HG03432 (cell line): Measurements from ENCODE around the gene CDH11.

ENCODE experiments used
- ATAC-seq: cut with Tn5 transposase; IDR thresholded peaks from one replicate; pipeline ENCODE4 v1.9.1; 2021; ENCODE audit warnings: mild to moderate bottlenecking, moderate library complexity; ENCODE audit not compliant: unreplicated experiment

Gene CDH11

DNA sequence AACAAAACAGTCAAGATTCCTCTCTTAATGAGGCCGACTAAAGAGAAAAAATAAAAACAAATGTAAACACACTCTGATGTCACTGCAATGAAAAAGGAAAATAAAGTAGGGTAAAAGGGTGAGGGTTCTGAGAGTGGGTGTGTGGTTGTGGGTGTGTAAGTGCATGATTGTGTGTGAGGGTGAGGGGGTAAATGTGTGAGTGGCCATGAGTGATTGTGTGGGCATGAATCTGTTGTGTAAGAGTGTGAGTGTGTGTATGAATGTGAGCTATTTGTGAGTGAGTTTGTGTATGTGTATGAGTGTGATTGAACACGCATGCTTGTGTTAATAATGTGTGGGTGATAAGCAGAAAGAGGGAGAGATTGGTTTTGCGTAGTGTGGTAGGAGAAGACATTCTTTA, 132.8 kb downstream of the CDH11 start:
- ATAC-seq: no peak

DNA sequence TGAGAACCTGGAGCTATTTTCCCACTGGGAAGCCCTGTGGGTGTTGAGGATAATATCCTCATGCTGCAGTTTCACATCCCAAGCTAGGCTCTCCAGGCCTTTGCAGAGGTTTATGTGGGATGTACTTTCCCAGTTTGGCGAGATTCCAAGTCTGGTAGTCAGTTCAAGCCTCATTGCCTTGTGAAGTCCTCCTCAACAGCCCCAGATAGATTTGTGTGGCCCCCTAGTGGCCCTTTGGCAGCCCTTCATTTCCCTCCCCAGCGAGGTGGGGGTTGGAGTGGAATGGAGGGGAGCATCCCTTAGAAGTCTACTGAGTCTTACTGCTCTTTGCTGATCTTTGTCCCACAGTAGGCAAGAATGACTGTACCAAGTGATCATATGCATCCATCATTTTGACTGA, 137.9 kb downstream of the CDH11 start:
- ATAC-seq: no peak

DNA sequence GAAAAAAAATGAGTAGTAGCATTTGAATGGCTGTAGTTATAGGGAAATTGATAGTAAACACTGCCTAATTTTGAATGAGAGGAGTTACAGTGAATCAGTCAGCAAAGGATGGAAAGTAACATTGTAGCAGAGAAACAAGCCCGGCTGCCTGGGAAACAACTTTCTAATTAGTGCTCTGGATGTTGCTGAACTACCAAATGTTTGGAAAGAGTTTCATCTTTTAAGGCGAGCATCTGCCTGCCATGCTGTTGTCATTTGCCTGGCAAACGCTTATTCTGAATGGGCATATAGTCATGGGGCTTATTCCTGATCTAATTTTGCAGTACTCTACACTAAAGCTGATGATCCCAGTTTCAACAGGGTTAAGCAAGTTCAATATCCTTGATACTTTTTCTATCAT, 138.6 kb downstream of the CDH11 start:
- no peak for ATAC-seq

DNA sequence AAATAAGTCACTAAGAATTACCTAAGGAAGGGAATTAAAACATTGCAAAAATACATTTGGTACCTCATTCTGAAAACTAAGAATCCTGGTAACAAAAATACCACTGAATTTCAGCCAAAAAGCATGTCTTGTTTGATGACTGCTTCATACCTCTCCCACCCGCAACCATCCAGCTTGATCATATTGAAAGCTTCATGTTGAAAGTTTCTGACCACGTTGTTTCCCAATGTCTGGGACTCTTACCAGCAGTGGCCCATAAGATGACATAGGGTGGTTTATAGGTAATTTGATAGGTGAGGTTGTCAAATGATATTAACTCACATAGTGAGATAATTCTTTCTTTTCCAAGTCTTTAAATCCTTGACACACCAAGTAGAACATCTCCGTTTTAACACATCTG, 139.3 kb downstream of the CDH11 start:
- ATAC-seq: no peak

DNA sequence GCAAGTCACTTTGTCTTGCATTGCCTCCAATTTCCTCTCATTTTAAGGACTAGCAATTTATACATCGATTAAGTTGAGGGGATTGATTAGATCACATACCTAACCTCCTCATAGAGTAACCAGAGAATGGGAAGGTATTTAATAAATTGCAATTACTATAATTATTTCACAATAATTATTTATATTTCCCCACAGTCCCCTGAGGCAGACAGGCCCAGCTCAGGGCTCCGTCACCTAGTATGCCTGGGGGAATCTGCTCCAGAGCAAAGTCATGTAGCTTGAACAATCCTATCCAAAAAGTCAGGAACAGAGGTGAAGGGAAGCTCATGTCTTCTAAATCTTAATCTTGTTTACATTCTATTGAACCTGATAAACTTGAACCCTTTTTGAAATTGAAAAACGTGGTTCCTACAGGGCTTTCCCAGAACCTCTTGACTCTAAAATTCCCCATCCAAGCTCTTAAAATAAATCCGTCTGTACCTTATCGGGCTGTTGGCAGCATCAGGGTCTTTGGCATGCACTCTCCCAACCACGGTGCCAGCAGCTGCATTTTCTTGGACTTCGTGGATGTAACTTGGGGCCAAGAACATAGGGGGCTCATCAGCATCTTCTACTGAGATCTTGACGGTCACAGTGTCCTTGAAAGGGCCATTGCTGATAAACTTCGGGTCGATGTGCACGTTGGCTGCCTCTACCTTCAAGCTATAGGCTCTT, 140.1 kb downstream of the CDH11 start:
- no peak for ATAC-seq

DNA sequence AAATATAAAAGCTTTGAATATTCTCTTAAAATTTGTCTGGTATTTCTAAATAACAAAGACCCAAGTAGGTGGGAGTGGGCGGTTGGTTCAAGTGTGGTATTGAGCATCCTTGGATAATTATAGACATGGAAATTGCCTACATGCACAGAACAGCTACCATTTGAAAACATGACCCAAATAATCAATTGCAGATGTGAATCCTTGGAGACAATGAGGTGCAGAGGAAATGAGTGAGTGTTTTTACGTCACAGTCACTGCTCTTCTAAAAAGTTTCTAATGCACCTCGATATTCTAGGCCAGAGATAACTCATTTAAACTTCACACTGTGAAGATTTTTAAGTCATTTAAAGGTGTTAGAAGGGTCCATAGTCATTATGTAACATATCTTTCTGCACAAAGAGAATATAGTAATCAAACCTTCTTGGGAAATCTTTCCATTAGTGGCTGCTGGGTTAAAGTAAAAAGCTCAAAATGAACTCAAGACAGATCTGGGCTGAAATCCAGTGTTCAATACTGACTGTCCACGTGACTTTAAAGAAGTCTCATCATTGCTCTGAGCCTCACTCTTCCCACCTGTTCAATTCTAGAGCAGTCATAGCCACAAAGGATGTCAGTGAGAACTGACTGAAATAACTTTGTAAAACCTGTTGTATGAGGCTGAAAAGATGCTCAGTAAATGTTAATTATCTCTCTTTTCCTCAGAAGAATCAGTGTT, 144.5 kb downstream of the CDH11 start:
- ATAC-seq: no peak

DNA sequence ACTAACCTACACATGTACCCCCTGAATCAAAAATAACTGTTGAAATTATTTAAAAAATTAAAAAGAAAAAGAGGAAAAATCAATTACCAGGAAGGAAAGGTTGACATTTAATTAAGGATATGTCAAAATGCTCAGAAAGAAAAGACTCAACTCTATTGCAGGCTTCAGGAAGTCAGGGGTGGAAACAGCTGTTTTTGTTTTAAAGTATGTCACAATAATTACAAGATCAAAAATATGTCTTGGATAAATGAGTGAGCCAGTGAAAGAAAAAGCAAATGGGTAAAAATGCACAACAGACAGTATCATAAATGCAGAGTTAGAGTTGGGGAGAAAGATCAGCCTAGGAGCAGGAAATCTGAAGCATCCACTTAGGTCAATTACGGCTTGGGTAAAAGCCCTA, 146.0 kb downstream of the CDH11 start:
- no peak for ATAC-seq

DNA sequence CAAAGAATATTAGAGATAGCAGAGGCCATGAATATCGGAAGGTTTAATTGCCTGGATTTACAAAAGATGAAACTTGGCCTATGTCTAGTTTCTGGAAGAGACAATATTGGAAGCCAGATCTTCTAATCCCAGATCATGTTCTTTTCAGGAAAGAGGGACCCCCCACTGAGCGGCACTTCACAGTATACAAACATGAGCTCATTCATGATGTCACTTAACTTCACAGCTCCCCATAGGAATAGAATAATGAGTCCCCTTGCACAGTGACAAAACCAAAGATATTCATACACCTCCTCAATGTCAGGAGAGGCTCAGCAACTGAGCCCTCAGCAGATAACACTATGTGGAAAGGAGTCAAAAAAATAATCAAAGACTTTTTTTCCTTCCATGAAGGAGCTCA, 147.5 kb downstream of the CDH11 start:
- no peak for ATAC-seq

DNA sequence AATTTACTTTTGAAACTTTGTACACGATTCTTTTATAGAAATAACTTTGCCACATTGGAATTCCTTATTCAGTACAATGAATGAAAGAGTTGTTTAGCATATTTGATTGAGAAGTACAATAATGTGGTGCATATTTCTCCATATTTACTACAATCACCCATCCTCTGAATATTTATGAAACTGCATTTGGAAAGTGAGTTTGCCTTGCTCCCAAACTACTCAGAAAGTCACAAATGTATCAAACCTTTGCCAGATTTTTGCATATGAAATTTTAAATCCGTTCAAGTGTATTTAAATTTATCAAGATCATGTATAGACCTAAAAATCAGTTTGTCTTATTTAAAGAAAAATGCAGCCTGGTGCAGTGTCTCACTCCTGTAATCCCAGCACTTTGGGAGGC, 148.7 kb downstream of the CDH11 start:
- no peak for ATAC-seq

DNA sequence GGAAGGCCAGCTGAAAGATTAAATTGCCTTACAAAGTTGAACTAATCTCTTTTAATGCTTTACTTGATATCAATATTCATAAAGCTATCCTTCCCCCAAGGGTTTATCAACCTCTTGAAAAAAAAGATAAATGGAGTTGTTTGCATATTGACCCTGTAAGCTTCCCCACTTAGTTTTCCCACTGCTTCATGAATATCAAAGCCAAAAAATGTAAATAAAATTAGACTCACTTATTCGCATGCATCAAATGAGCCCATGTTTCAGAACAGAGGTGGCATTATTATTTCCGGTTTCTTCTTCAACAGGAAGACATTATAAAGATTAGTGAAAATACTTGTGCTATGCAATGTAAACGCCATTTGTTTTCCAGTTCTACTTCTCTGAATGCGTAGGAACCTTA, 150.7 kb downstream of the CDH11 start:
- ATAC-seq: no peak

DNA sequence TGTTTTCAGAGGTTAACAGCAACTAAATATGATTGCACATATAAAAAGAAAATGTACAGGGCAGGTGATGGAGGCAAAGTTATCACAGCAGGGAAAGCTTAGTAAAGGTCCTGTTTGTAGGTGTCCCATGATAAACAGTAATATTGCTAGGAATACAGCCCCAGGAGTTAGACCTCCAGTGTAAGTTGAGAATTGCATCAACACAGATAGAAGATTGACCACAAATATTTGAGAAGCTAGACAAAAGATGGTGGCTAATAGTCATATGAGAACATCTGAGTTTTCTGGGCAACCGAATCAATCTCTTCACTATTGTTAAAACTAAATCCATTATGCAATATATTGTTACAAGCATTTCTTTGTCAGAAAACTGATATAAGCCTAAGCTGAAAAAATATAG, 152.6 kb downstream of the CDH11 start:
- ATAC-seq: no peak

DNA sequence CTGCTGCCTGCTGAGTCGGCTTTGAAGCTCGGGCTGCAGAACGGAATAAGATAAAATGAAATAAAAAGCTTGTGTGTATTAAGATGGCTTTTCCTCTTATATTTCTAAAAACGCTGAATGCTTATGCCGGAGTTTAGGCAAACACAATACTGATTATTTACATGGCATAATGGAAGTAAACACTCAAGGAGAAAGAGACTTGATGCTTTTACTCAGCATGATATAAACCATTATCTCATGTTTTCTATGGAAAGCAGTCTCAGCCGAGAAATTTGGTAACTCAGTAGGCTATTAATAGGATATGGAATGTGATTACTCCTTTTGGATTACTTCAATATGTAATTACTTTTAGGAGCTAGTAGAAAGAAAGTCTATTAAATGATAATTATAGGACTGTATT, 153.3 kb downstream of the CDH11 start:
- no peak for ATAC-seq

DNA sequence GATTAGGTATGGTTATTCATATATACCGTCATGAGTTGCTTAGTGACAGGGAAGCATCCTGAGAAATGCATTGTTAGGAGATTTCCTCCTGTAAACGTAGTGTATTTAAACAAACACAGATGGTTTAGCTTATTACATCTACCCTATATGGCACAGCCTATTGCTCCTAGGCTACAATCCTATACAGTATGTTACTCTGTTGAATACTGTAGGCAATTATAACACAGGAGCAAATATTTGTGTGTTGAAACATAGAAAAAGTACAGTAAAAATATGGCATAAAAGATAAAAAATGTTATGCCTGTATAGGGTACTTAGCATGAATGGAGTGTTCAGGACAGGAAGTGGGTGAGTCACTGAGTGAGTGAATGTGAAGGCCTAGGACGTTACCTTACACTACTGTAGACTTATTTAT, 157.7 kb downstream of the CDH11 start:
- ATAC-seq: no peak

DNA sequence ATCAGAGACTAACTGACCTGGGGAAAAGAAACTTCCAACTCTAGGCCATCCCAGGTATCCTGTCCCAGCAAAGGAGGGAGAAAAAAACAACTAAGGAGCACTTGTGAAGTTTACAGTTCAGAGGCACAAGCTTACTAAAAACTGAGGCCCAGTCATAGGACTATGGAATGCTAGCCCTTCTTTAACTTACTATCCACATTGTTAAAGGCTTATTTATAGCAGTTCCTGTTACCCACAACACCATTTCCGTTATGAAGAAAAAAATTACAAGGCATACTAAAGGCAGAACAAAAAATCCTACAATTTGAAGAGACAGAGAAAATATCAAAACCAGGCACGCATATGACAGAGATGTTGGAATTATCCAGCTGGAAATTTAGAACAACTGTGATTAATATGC, 159.1 kb downstream of the CDH11 start:
- no peak for ATAC-seq

DNA sequence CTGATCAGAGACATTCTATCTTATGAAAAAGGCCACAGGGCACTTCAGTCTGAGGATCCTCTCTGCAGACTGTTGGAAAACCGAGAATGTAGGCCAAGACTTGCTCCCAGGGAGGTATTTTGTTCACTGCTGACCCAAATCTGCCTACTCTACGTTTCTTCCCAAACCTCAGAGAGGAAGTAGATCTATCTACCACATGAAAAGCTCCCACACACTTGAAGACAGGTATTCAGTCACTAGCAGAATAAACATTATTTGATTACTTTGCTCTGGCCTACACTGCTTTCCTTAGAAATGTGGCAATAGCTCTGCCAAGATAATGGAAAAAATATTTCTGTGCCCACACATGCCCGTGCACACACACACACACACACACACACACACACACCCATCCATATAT, 164.6 kb downstream of the CDH11 start:
- ATAC-seq: no peak

DNA sequence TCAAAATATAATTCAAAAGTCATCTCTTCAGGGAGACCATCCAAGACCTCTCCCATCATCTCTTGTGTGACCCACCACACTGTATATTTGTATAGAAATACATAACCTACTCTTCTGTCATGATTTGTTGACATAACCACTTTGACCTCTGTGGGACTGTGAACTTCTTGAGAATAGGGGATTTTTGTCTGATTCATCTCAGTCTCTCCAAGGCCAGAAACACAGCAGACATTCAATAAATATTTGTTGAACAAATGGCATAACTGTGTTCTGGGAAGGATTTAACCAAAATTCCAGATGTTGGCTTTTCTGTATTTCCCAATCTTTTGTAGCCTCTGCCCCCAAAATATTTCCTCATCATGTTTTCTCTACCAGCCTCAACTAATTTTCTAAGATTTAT, 169.7 kb downstream of the CDH11 start:
- peak; percentile 76 for ATAC-seq

DNA sequence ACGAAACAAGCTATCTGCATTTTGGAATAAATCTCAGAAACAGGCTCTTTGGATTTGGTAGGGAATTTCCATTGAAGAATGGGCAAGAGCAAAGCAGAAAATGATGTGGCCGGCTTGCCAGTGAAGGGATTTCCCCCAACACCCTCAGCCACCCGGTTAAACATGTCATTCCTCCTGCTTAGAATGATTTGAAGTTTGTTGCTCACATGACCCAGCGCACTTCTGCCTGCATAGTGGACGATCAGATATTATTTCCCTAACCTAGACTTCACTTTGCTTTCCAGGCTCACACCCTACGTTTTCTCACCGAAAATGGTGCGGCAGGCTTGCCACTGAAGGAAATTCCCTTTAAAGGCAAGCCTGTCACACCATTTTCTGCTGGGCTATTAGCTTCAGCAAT, 170.7 kb downstream of the CDH11 start:
- no peak for ATAC-seq

DNA sequence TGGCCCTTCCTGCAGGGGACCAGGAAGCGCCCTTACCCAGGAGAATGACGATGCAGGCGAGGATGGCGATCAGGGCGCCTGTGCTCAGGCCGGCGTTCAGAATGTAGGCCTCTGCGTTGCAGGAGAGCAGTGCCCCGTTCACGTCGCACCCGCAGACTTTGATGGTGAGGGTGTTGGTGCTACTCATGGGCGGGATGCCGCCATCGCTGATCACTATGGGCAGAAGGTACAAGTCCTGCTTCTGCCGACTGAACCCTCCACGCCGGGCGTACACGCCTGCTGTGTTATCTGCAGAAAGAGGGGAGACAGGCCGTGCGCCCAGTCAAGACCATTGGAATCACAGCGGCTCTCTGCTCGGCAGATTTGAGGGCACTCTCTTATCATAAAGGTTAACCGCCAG, 171.1 kb downstream of the CDH11 start:
- no peak for ATAC-seq

DNA sequence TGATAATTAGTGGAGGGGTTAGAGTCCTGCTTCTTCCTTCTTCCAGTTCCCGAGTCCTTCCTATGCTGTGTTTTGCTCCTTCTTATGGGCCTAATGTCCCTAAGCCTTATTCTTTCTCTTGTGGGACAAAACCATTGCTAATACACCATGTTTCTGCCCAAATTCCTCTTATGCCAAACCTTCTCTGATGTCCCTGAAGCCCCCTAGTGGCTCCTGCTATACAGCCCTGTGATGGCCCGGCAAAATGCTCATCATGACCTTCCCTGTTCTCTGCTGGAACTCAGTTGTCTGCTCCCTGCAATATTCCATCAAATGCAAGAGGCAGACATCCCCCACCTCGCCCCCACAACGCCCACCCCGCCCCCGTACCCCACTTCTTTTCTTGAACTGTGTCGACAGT, 171.6 kb downstream of the CDH11 start:
- no peak for ATAC-seq

DNA sequence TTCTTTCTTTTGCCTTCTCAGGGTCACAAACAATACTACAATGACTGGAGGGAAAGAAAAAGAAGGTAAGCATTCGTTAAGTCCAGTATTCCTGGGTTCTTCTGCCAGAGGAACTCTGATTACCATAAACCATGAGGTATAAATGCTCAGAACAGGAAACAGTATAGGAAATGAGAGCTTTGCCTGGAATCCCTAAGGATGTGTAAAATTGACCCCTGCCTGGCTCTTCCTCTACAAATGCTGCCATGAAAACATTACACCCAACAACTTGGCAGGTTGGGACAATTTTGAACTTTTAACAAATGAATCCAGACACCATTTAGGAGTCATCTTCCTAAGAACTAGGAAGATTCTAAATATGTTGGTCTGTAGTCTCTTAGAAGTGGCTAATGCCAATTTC, 173.8 kb downstream of the CDH11 start:
- no peak for ATAC-seq

DNA sequence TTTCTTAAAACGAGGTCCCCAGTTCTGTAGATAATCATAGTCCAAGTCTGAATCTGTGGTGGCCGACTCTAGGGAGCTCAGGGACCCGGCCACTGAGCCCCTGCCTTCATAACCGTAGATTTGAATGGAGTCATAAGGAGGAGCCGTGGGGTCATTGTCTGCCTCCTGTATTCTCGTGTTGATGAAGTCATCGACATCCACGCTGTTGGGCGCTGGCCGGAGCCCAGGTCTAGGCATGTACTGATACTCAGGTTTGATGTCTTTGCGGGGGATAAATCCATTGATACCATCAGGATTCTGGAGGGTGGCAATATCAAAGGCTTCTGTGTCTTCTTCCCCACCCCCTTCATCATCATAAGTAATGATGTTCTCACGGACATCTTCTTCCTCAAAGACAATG, 174.2 kb downstream of the CDH11 start:
- ATAC-seq: no peak

DNA sequence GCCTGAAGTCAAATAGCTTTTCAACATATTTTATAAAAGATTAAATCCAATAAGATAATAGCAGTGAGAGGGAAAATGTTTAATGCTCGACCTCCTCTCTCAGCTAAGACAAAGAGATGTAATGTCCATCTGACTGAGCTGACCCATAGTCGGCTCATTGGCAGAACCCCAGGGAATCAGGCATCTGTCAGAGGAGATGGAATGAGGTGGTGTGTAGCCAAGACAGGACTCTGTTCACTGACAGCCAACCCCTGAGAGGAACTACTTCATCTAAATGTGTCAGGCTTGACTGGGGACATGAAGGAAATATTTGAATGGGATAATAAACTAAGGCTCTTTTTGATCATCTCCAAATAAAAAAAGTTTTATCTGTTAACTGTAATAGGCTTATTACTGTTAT, 188.0 kb downstream of the CDH11 start:
- ATAC-seq: no peak

DNA sequence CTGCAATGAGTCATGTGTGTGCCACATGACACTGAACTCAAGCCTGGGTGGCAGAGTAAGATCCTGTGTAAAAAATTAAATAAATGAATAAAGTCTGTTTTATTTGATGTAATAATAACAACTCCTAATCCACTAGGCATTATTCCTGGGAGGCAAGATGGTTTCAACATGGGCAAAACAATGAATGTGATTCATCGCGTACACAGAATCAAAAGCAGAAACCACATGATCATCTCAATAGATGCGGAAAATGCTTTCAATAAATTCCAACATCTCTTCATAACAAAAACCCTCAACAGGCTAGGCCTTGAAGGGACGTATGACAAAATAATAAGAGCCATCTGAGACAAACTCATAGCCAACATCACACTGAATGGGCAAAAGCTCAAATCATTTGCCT, 195.4 kb downstream of the CDH11 start:
- ATAC-seq: no peak
